ENCODE data around the gene RGS12. TPM values are rescaled to one million over a fixed set of nuclear protein-coding genes. Genes with fewer than 3 reads are reported as not detected.
A peak's percentile ranks its signal among the peaks of the same experiment; 100 is the strongest.

The RGS12 gene
- total and polyA plus RNA-seq, 5 experiments from 2014 or later: 1.2 to 2.6 (median 2.0) TPM

- DNase-seq (no peak), ATAC-seq (no peak)
- Mint-ChIP-seq H3K27ac (no peak overlapping the region), H3K4me1 (peaks cover 0 to 10% (median 6%) of the 10 kb centered on the region in 4 donors), H3K9me3 (no peaks in the 10 kb centered on the region), H3K36me3 (peaks cover 0 to 5% (median 0%) of the 10 kb centered on the region in 3 donors), H3K27me3 (peaks cover 0 to 2% (median 0%) of the 10 kb centered on the region in 5 donors), H3K4me3 (no peak overlapping the region)
- POLR2A ChIA-PET: no interaction called here
Measured at GRCh38 chr4:3314706-3315260, 22.0 kb downstream of the RGS12 start.

GRCh38 chr4:3315566-3315965 lies 22.7 kb downstream of the RGS12 start:
- Mint-ChIP-seq H3K4me3 (no peak overlapping the region), H3K27me3 (peaks cover 0 to 3% (median 0%) of the 10 kb centered on the region in 5 donors), H3K4me1 (peaks cover 0 to 15% (median 7%) of the 10 kb centered on the region in 4 donors), H3K27ac (peak overlapping the region in 1 of 10 donors; percentile 22), H3K9me3 (no peaks in the 10 kb centered on the region), H3K36me3 (peaks cover 0 to 5% (median 0%) of the 10 kb centered on the region in 3 donors)
- POLR2A ChIA-PET: no interaction called here
- no peak for DNase-seq
- ATAC-seq: no peak

GRCh38 chr4:3316146-3316545 lies 23.3 kb downstream of the RGS12 start:
- ATAC-seq (no peak), DNase-seq (no peak)
- Mint-ChIP-seq H3K27me3 (peaks cover 0 to 5% (median 0%) of the 10 kb centered on the region in 5 donors), H3K4me3 (no peak overlapping the region), H3K9me3 (no peaks in the 10 kb centered on the region), H3K36me3 (peaks cover 0 to 5% (median 0%) of the 10 kb centered on the region in 3 donors), H3K4me1 (peaks cover 0 to 13% (median 4%) of the 10 kb centered on the region in 4 donors), H3K27ac (no peak overlapping the region)
- POLR2A ChIA-PET: no interaction called here

- ATAC-seq (no peak), DNase-seq (no peak)
- Mint-ChIP-seq H3K36me3 (peaks cover 0 to 5% (median 0%) of the 10 kb centered on the region in 3 donors), H3K4me1 (peaks cover 0 to 7% (median 4%) of the 10 kb centered on the region in 4 donors), H3K27me3 (peaks cover 0 to 8% (median 0%) of the 10 kb centered on the region in 5 donors), H3K4me3 (no peak overlapping the region), H3K27ac (peak overlapping the region in 2 of 10 donors; percentile 32 to 35), H3K9me3 (no peaks in the 10 kb centered on the region)
- POLR2A ChIA-PET: no interaction called here
Measured at GRCh38 chr4:3317011-3317655, 24.3 kb downstream of the RGS12 start.

- Mint-ChIP-seq H3K27me3 (peaks cover 0 to 8% (median 0%) of the 10 kb centered on the region in 5 donors), H3K9me3 (no peaks in the 10 kb centered on the region), H3K4me1 (peaks cover 0 to 7% (median 3%) of the 10 kb centered on the region in 4 donors), H3K27ac (no peak overlapping the region), H3K4me3 (no peak overlapping the region), H3K36me3 (peaks cover 0 to 5% (median 0%) of the 10 kb centered on the region in 3 donors)
- DNase-seq (no peak), ATAC-seq (no peak)
- POLR2A ChIA-PET: interaction anchor here (0.6 kb wide), 1 partner anchor 188 kb away, joined by 3 read pairs; no protein-coding TSS in a partner anchor
Measured at GRCh38 chr4:3317656-3318211, 24.9 kb downstream of the RGS12 start.

- Mint-ChIP-seq H3K4me3 (no peak overlapping the region), H3K9me3 (no peaks in the 10 kb centered on the region), H3K27me3 (peaks cover 0 to 8% (median 0%) of the 10 kb centered on the region in 5 donors), H3K4me1 (peaks cover 0 to 7% (median 3%) of the 10 kb centered on the region in 4 donors), H3K36me3 (peaks cover 0 to 5% (median 0%) of the 10 kb centered on the region in 3 donors), H3K27ac (peak overlapping the region in 1 of 10 donors; percentile 66)
- DNase-seq: no peak
- POLR2A ChIA-PET: interaction anchor here (0.6 kb wide), 1 partner anchor 187 kb away, joined by 3 read pairs; no protein-coding TSS in a partner anchor
- no peak for ATAC-seq
Measured at GRCh38 chr4:3318561-3319021, 25.8 kb downstream of the RGS12 start.

GRCh38 chr4:3320361-3321023 lies 27.7 kb downstream of the RGS12 start:
- H3K9me3 Mint-ChIP-seq: peaks cover 0 to 4% (median 1%) of the 10 kb centered on the region in 9 donors
- H3K27me3 Mint-ChIP-seq: peaks cover 0 to 8% (median 0%) of the 10 kb centered on the region in 5 donors
- POLR2A ChIA-PET: no interaction called here
- DNase-seq (no peak), ATAC-seq (no peak)
- H3K4me1 Mint-ChIP-seq: peaks cover 0 to 7% (median 3%) of the 10 kb centered on the region in 4 donors
- no peak overlapping the region for H3K4me3 Mint-ChIP-seq
- H3K36me3 Mint-ChIP-seq: peaks cover 0 to 8% (median 4%) of the 10 kb centered on the region in 3 donors
- H3K27ac Mint-ChIP-seq: peak overlapping the region in 1 of 10 donors; percentile 79

- no peak for DNase-seq
- no peak for ATAC-seq
- H3K4me3 Mint-ChIP-seq: no peak overlapping the region
- peaks cover 0 to 8% (median 0%) of the 10 kb centered on the region in 5 donors for H3K27me3 Mint-ChIP-seq
- peaks cover 0 to 7% (median 2%) of the 10 kb centered on the region in 4 donors for H3K4me1 Mint-ChIP-seq
- peaks cover 0 to 9% (median 3%) of the 10 kb centered on the region in 9 donors for H3K9me3 Mint-ChIP-seq
- peaks cover 0 to 10% (median 9%) of the 10 kb centered on the region in 3 donors for H3K36me3 Mint-ChIP-seq
- peak overlapping the region in 1 of 10 donors; percentile 65 for H3K27ac Mint-ChIP-seq
- POLR2A ChIA-PET: no interaction called here
Measured at GRCh38 chr4:3321295-3321889, 28.6 kb downstream of the RGS12 start.

GRCh38 chr4:3322059-3322550 lies 29.3 kb downstream of the RGS12 start:
- Mint-ChIP-seq H3K4me1 (peaks cover 0 to 7% (median 2%) of the 10 kb centered on the region in 4 donors), H3K27ac (peak overlapping the region in 2 of 10 donors; percentile 52 to 65), H3K9me3 (peaks cover 0 to 9% (median 3%) of the 10 kb centered on the region in 9 donors), H3K4me3 (no peak overlapping the region), H3K27me3 (peaks cover 0 to 8% (median 0%) of the 10 kb centered on the region in 5 donors), H3K36me3 (peaks cover 0 to 9% (median 7%) of the 10 kb centered on the region in 3 donors)
- DNase-seq (no peak), ATAC-seq (no peak)
- POLR2A ChIA-PET: no interaction called here

- Mint-ChIP-seq H3K4me3 (no peak overlapping the region), H3K4me1 (peaks cover 0 to 7% (median 2%) of the 10 kb centered on the region in 4 donors), H3K9me3 (peaks cover 0 to 9% (median 3%) of the 10 kb centered on the region in 9 donors), H3K36me3 (peaks cover 0 to 9% (median 7%) of the 10 kb centered on the region in 3 donors), H3K27me3 (peaks cover 0 to 8% (median 0%) of the 10 kb centered on the region in 5 donors), H3K27ac (peak overlapping the region in 2 of 10 donors; percentile 24 to 56)
- ATAC-seq (no peak), DNase-seq (no peak)
- POLR2A ChIA-PET: no interaction called here
Measured at GRCh38 chr4:3323071-3323481, 30.3 kb downstream of the RGS12 start.

GRCh38 chr4:3324093-3324815 lies 31.4 kb downstream of the RGS12 start:
- H3K9me3 Mint-ChIP-seq: peaks cover 0 to 9% (median 3%) of the 10 kb centered on the region in 9 donors
- peaks cover 0 to 8% (median 0%) of the 10 kb centered on the region in 5 donors for H3K27me3 Mint-ChIP-seq
- POLR2A ChIA-PET: no interaction called here
- ATAC-seq (no peak), DNase-seq (no peak)
- peaks cover 0 to 7% (median 2%) of the 10 kb centered on the region in 4 donors for H3K4me1 Mint-ChIP-seq
- no peak overlapping the region for H3K4me3 Mint-ChIP-seq
- H3K27ac Mint-ChIP-seq: peak overlapping the region in 1 of 10 donors; percentile 4
- H3K36me3 Mint-ChIP-seq: peaks cover 0 to 9% (median 7%) of the 10 kb centered on the region in 3 donors
